ENCODE data around the gene NQO1. TPM values are rescaled to one million over a fixed set of nuclear protein-coding genes. Genes with fewer than 3 reads are reported as not detected.

Gene NQO1
- total and polyA plus RNA-seq, 2 of the 13 experiments (the other 11 are each of a cell fraction or from before 2014, with no cell fraction given) = 464 to 1,060 TPM

- no peak for TF ChIP-seq NFAT5 (CRISPR knock-in tag; IDR thresholded peaks at IDR 0.05)
- TF ChIP-seq E2F1 (CRISPR knock-in tag; IDR thresholded peaks at IDR 0.05) = no peak
- TF ChIP-seq ZNF609 (CRISPR knock-in tag; IDR thresholded peaks at IDR 0.05; ENCODE audit: borderline replicate concordance) = peak; percentile 88
- TF ChIP-seq ZHX1 (CRISPR knock-in tag; IDR thresholded peaks at IDR 0.05; ENCODE audit: low read depth) = no peak
- TF ChIP-seq NFE2 (CRISPR knock-in tag; IDR thresholded peaks at IDR 0.05) = no peak
- TF ChIP-seq TARDBP (CRISPR knock-in tag; IDR thresholded peaks at IDR 0.05) = no peak
- no peak for TF ChIP-seq KLF11 (CRISPR knock-in tag; IDR thresholded peaks at IDR 0.05)
- TF ChIP-seq FOXP1 (IDR thresholded peaks at IDR 0.05) = no peak
- TF ChIP-seq FOXP1 (CRISPR knock-in tag; IDR thresholded peaks at IDR 0.05) = peak; percentile 74; the same call in 1 of the 2 replicates
- TF ChIP-seq ZNF580 (CRISPR knock-in tag; IDR thresholded peaks at IDR 0.05; ENCODE audit: borderline replicate concordance, low read depth) = no peak
- TF ChIP-seq DDIT3 (CRISPR knock-in tag; IDR thresholded peaks at IDR 0.05) = no peak
- TF ChIP-seq FOSL2 (CRISPR knock-in tag; IDR thresholded peaks at IDR 0.05) = no peak
- no peak for TF ChIP-seq MYNN (CRISPR knock-in tag; IDR thresholded peaks at IDR 0.05; ENCODE audit: low read depth)
- TF ChIP-seq ZNF570 (CRISPR knock-in tag; IDR thresholded peaks at IDR 0.05; ENCODE audit: borderline replicate concordance) = no peak
- TF ChIP-seq REPIN1 (CRISPR knock-in tag; IDR thresholded peaks at IDR 0.05; ENCODE audit: borderline replicate concordance, low read depth) = no peak
- 0 out of 2 replicates have a peak, but pooled peaks have one; percentile 28 for TF ChIP-seq HMG20A (CRISPR knock-in tag; IDR thresholded peaks at IDR 0.05; ENCODE audit: borderline replicate concordance)
- peak; percentile 85 for TF ChIP-seq NR2F6 (IDR thresholded peaks at IDR 0.05)
- peak; percentile 79 for TF ChIP-seq NR2F6 (CRISPR knock-in tag; IDR thresholded peaks at IDR 0.05)
These were observed 45.2 kb upstream of the NQO1 start (continued) for GRCh38 chr16:69771651-69771967.

Measured in HepG2 (cell line).